GM12801 (cell line): ENCODE data around the gene NUAK2.

ENCODE experiments used
- CTCF ChIP-seq: IDR thresholded peaks from one replicate; pipeline ENCODE4 v1.5.1; 2011; ENCODE audit warnings: control low read depth; ENCODE audit not compliant: insufficient read length; ENCODE audit errors: extremely low read depth

Gene NUAK2

GRCh38 chr1:205316161-205316566 lies 5.4 kb downstream of the NUAK2 start:
- no peak for TF ChIP-seq CTCF

DNA sequence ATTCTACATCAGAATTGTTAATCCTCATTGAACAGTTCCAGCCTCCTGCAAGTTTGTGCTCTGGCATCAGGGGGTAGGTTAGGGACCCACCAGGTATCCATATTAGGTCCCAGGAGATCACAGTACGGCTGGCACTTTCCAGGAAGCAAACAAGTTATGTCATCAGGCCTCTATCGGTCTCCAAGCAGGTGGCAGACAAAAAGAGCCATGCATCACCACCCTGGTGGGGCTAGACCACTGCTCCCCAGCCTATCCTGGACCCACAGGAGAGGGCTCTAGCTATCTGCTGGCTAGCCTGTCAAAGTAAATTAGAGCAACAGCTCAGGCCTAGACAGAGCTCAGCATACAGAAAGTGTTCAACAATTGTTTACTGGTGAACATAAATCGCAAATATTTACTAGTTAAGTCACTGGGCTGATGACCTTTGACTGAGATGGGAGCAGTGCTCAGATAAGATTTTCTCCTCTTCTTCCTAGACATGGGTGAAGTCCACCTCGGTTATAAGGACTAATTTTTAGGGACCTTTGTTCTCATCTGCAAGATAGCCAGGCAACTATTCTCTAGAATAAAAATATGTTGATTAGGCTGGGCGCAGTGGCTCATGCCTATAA lies 6.4 kb downstream of the NUAK2 start:
- no peak for TF ChIP-seq CTCF

GRCh38 chr1:205313563-205314308 lies 7.8 kb downstream of the NUAK2 start:
- TF ChIP-seq CTCF = no peak

DNA sequence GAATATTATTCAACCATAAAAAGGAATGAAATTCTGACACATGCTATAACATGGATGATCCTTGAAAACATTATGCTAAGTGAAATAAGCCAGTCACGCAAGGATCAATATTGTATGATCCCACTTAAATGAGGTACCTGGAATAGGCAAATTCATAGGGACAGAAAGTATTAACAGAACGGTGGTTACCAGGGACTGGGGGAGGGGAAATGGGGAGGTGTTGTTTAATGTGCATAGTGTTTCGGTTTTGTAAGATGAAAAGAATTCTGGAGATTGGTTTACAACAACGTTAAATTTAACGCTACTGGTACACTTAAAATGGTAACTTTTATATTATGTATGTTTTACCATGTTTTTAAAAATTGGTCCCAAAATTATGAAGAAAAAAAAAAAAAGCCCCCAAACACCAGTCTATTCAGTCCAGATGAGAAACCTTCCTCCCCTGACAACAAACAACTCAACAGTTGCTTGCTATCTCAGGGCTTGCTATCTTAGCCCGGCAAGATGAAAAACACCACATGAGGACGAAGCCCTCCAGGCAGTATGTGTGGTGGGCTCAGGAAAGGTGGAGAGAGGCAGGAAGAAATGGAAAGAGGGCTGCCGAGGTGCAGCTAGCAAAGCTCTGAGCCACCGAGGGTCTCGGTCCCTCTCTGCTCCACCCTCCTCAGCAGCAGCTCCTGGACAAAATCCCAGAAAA lies 8.5 kb downstream of the NUAK2 start:
- TF ChIP-seq CTCF = no peak

GRCh38 chr1:205310976-205311704 lies 10.4 kb downstream of the NUAK2 start:
- TF ChIP-seq CTCF = no peak

GRCh38 chr1:205309741-205310140 lies 11.8 kb downstream of the NUAK2 start:
- TF ChIP-seq CTCF = no peak
